HG03460 (cell line): ENCODE data around the gene SEPTIN6.

Experiments used
- ATAC-seq: cut with Tn5 transposase; IDR thresholded peaks from one replicate; pipeline ENCODE4 v1.9.1; 2021; ENCODE audit not compliant: unreplicated experiment

Gene SEPTIN6

DNA sequence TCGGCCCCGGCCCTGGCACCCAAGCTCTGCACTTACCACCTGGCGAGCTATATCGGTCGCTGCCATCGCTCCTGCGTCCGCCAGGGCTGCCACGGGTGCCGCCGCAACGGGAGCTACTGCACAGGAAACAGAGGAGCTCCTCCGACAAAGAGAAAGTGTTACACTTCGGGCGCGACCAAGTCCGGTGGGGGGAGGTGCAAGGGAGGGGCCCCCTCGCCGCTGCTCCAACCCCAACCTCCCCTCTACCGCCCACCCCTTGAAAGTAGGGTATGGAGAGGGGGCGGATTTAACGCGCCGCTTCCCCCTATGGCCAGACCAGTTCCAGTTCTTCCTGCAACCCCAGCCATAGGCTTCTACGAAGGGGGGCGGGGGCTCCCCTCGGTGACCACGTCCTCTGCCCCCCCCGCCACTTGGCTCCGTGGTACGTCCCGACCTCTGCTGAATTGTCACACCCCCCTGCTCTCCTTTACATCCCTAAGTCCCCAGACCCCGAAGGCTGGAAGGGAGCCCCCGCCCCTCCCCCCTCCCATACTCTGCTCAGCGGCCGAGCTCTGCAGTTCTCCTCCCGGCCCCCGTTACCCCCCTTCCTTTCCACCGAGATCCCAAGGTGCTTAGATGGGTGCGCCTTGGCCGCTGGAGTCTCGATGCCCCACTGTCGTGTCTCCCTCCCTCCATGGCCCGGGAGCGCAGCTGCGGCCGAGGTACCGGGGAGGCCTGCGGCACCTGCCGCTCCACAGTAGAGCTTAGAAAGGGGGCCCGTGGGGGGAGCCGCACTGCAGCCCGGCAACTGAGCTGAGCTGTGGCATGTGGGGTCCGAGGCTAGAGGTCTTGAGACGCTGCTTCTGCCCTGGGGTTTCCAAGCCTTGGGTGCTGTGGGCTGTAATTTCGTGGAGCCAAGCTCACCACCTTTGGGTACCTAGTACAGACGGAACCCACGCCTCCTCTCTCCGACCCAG, at the start of gene SEPTIN6:
Gene SEPTIN6, minus strand, starts transcription at position 129 of the 956 bp plus-strand sequence. Its CDS starts 63 bp downstream, at position 66.
- peak; percentile 52 for ATAC-seq

DNA sequence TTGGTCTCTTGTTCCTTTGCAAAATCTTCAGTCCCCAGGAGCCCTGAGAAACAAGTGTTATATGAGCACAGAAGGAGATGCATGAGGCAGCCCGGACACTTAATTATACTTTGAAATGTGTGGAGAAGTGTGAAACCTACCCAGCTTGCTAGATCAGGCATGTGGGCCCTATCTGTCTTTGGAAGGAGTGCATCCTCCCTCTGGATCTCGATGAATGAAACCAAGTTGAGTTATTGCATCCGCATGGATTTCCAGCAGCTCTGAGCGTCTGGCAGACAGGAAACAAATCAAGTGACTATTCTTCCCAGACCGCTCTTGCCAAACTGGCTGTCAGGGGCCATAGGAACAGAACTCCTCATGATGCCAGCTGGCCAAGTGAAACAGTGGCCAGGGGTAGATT, 45.8 kb upstream of the SEPTIN6 start:
- no peak for ATAC-seq

DNA sequence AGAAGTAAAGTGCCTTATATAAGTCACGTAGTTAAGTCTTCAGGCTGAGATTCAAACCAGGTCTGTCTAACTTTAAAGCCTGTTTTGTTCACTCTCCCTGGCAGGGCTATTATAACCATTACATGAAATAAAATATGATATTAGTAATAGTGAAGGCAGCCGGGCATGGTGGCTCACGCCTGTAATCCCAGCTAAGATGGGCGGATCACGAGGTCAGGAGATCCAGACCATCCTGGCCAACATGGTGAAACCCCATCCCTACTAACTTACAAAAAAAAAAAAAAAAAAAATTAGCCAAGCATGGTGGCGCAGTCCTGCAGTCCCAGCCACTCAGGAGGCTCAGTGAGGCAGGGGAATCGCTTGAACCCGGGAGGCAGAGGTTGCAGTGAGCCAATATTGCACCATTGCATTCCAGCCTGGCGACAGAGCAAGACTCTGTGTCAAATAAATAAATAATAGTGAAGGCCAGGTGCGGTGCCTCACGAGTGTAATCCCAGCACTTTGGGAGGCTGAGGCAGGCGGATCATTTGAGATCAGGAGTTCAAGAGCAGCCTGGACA, 43.3 kb upstream of the SEPTIN6 start:
- no peak for ATAC-seq

DNA sequence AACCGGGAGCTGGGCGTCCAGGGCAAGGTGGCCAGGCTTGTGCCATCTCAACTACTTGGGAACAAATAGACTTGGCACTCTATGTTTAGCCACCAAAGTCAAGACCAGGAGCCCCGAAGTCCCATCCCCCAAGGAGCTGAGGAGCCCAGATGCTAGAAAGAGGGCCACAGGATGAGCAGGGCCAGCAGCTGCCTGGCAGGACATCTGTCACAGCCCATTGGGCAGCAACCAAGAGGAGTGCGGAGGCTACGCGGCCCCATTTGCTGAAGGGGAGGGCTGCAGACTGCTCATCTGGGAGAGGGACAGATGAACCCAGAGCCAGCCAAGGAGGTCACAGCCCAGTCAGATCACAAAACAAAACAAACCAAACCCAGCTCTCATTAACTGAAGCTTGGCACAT, 42.5 kb upstream of the SEPTIN6 start:
- no peak for ATAC-seq

DNA sequence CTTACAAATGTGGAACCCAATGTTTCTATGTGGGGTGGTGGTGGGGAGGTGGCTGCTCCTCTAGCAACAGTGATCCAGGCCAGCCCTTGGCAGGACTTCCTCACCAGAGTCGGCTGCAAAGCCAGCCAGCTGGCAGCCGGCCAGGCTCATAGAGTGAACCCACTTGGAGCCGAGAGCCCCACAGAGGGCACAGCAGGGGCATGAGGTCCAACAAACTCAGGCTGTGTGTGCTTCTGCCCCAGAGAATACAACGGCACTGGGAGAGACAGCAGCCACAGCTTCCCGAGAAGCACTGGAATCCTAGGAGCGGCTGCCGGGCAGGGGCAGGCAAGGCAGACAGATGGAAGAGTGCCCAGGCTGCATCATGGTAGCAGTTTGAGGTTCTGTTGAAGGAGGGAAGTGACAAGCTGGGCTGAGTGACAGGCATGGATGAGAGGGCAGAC, 42.0 kb upstream of the SEPTIN6 start:
- no peak for ATAC-seq

DNA sequence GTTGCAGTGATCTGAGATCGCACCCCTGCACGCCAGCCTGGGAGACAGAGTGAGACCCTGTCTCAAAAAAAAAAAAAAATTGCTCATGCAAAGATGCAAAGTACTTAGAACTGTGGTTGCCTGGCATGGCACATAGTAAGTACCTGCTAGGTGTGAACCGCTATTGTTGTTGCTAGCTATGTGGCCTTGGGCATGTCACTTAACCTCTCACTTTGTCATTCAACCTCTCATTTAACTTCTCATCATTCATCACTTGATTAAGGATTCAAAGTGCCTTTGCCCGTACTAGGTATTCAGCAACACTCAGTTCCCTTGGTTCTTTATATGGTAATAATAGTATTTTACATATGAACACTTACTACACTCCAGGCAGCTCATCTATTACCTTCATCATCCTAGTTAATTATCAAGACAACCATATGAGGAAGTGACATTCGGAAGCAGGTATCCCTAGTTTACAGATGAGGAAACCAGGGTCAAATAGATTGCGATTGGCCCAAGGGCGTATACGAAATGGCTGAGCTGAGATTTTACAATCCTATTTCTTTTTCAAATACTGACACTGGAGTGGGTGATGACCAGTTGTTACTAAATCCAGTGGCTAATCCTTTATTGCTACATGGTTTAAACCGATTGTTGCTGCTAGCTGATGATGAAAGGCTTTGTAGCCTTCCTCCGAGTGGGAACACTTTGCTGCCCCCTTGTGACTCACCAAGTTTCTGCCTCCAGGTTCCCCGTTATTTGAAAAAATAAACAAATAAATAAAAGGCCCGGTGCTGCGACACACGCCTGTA, 36.6 kb upstream of the SEPTIN6 start:
- ATAC-seq, result no peak

DNA sequence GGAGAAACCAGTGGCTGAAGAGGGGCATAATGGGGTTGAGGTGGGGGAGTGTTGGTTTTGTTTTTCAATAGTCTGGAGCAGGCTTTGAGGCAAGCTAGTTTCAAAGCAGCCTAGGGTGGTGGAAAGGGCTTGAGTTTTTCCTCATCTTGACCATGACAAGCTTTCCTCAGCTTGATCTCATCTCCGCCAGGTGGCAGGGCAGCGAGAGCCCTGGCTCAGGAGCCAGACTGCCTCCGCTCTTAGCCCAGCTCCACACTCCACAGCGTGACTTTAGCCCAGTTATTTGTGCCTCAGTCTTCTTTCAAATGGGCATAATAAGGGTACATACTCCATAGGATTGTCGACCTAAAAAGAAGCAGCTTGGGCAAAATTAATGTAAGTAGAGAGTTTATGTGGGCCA, 35.5 kb upstream of the SEPTIN6 start:
- ATAC-seq, result no peak

DNA sequence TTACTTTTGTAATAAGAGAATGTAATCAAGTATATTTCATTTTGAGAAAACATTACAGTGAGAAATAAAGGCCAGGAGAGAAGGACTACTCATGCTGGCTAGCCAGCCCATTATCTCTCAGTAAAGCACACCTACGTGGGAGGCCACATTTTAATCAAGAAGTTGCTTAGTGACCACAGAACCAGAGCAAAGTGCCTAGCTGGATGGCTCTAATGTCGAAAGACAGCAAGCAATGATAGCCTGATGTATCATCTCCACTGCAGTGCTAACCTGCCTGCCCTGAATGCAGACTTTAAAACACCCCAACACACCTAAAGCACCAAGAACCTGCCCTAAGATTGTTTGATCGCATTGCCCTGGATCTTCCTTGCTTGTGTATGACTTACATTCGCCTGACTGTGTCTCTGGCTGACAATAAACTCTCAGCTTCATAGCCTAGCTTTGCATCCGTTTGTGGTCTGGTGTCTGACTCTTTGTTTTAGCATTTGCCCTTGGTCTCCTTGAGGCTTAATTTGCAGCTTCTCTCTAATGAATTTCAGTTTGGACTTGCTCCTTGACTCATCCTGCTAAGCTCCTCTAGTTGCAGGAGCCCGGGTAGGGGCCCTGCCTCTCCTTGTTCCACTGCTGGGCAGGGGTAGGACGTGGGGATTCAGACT, 34.1 kb upstream of the SEPTIN6 start:
- ATAC-seq, result no peak

DNA sequence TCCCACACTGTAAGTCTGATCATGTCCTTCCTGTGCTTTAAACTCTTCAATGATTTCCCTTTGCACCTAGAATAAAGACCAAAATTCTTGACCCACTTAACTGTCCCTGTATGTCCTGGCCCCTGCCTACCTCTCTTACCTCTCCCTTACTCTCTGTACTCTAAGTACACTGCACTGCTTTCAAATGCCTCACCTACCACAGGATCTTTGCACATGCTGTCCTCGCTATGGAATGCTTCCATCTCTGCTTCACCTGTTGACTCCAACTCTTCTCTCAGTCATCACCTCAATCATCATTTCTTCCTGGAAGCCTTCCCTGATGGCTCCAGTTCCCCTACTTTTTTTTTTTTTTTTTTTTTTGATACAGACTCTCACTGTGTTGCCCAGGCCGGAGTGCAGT, 29.0 kb upstream of the SEPTIN6 start:
- no peak for ATAC-seq

DNA sequence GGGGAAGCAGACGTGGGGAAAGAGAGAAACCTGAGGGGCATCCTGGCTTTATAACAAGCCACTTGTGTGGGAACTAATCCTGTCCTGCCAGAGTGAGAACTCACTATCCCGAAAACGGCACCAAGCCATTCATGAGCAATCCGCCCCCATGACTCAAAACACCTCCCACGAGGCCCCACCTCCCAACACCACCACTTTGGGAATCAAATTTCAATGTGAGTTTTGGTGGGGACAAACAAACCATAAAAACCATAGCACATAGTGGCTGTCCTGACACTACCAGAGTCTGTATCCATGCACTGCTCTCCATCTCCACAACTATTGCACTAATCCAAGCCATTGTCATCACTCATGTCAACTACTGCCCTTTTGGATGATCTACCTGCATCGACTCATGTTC, 28.5 kb upstream of the SEPTIN6 start:
- no peak for ATAC-seq

DNA sequence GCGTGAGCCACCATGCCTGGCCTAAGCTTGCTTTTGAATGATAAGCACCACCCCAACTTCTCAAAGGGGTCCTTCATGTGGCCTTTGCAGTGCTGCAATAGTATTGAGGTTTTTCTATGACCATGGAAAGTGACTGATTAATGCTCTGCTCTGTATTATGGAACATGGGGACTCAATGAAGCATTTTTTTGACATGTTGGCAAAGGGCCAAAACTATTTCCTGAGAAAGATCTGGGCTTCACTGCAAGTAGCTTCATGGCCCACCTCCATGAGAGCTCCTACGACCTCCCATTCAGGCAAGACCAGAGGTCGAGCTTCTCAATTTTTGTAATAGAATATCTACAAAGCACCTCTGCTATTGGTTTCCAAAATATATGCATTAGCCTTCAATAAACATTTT, 16.7 kb upstream of the SEPTIN6 start:
- no peak for ATAC-seq

DNA sequence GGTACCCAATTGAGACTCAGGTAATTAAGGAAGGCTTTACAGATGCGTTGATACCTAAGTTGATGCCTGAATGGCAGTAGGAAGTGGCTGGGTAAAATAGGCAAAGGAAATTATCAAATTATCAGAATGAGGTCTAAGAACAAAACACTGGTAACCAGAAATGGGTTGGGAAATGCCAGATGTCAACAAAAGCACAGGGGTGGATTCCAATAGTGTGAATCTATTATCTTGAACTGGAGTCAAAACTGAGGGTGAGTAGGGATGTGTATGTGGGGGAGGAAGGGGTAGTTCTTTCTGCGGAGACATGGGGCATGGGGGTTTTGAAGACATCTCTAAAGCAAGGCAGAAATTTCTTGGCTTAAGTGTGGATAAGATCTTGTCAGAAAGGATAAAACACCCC, 16.0 kb upstream of the SEPTIN6 start:
- ATAC-seq, result no peak

DNA sequence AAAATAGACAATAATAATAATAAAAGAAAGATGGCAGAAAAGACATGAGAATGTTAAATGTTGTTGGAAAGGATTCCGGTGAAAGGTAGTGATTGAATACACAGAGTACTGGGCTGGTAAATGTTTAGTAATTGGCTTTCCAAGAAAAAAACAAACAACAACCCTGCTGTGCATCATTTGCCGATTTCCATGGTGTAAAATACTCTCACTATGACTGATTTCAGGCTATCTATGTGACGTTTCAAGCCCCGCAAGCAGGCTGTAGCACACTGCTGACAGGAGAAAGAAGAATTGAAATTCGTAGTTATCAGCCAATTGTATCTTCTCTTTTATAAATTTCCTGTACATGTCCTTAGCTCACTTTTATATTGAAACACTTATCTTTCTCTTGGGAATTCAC, 13.6 kb upstream of the SEPTIN6 start:
- no peak for ATAC-seq

DNA sequence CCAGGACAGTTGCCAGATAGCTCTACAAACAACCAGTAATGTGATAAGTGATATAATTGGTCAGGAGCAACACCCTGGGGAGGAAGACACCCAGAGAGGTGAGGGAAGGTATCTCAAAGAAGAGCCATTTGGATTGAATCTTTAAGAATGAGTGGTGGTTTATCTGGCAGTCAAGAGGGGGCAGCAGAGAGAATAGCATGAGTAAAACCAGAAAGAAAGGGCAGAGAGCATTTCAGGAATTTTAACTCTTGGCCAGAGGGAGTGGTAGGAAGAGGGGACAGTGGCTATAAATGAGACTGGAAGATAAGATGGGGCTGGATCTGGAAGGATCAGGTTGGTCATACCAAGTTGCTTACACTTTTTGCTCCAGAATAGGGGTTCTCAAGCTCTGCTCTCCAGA, 5.9 kb upstream of the SEPTIN6 start:
- ATAC-seq, result no peak

DNA sequence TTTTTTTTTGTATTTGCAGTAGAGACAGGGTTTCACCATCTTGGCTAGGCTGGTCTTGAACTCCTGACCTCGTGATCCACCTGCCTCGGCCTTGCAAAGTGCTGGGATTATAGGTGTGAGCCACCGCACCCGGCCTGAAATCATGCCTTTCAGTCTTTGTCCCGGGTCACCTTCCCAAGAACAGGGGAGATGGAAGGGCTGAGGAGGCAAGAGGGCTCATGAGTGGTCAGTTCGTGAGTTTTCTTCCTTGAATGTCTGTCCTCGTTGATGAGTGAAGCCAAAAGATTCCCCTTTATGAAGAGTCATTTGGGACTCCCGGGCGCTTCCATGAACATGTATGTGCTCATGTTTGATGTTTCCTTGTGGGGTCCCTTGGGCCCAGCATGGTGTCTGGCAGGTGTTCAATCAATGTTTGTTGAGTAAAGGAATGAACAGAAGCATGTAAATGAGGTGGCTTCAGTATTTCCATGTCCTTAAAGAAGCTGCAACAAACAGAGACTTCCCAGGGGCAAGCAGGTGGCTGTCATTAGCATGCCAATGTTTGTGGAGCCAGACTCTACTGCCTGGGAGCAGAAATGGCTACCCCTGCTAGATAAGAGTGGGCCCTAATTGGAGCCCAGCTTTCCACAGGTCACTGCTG, 3.4 kb upstream of the SEPTIN6 start:
- ATAC-seq, result no peak

DNA sequence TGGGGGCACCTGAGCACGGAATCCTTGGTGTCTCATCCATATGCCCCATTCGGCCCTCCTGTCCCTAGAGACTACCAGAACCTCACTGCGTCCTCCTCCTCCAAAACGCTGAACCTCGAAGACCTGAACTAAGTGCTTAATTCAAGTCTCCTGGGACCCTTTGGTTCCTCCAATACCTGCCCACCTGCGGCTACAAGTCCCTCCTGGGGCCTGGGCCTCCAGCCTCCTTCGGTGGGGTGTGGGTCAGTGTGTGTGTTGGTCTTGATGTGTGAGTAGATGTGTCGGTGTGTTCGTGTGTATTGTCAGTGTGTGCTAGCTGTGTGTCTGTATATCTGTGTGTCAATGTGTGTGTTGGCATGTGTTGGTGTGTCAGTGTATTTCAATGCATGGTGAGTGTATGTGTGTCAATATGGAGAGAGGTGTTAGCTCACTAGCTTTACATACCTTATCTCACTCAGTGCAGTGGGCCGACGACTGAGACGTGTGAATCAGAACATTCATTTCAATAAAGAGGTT, 2.6 kb upstream of the SEPTIN6 start:
- ATAC-seq, result no peak

DNA sequence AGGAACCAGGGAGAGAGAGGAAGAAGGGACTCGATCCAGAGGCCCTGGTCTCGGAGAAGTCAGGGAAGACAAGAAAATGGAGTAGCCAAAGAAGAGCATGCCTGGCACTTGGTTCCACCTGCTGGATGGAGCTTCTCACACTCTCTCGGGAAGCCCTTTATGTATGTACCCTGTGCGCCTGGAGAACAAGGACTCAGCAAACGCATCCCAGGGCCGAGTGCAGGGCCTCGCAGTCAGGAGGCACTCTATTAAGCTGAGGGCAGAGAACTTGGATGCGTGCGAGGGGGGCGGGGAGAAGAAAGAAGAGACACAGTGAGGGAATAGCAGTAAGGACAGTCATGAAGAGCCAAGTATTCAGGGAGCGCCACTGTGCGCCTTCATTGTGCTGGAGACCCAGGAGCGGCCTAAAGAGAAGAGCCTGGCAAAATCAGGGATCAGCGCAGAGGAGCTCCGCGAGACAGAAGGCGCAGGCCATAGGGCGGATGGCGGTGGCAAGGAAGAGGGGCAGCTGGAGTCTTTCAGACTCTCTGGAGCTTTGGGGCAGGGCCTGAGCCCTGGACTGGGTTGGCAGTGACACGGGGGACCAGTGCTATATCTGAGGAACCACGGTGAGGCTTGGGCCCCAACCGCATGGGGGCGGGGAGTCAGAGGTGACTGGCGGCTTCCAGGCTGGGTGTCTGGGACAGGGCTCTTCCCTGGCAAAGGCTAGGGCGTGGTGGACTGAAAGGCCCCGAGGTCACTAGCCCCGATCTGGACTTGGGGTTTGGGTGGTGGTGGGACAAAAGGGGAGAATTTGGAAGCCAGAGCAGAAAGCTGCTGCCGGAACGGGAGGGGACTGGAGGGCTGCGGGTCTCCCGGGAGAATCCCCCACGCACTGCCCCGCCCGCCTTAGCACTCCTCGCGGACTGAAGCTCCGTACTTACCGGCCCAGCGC, 1.9 kb upstream of the SEPTIN6 start:
- no peak for ATAC-seq

DNA sequence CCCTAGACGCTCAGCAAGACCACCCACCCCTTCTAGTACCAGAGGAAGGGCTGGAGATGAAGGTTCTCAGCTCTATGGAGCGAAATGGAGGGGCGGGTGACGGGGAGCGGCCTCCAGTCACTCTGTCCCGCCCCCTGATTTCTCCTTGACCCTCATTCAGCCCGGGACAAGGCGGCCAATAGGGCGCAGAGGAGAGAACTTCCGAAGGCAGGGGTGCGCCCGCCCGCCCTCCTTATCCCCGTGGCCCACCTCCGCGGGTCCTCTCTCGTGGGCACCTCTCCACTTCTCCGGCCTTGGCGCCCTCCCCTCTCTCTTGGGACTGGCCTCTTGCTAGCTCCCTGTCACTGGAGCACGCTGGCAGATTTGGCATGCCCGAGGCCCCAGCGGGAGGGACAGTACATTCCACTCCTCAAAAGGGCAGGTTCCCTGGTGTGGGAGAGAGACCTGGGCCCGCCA, 1.1 kb upstream of the SEPTIN6 start:
- ATAC-seq, result no peak
